CD8-positive, alpha-beta memory T cell (primary cell): ENCODE data around the gene CETP. TPM values are rescaled to one million over a fixed set of nuclear protein-coding genes. Genes with fewer than 3 reads are reported as not detected.

Source experiments
- CTCF ChIA-PET: fragments of 350-600 bp; sonication (Branson Sonifier 250); formaldehyde crosslinking; loops from one replicate; lab custom pipeline; 2021; ENCODE audit warnings: antibody characterized with exemption; lab: Charles Lee
- POLR2A ChIA-PET: fragments of 350-600 bp; sonication (Branson Sonifier 250); formaldehyde crosslinking; loops from one replicate; lab custom pipeline; 2021; ENCODE audit warnings: antibody characterized with exemption; lab: Charles Lee
- DNase-seq, 5 donors: peaks; one replicate each; pipeline versions ENCODE4 v3.0.0 to v3.0.0-alpha.2; 2020 to 2022; ENCODE audit warnings: mixed read lengths in 1 of 5
- H3K27ac ChIP-seq: one replicate; pipeline ENCODE4 v1.7.0; 2013; ENCODE audit warnings: low read depth, mild to moderate bottlenecking, low read length, moderate library complexity
- H3K27me3 ChIP-seq: 2 replicates; pipeline ENCODE4 v1.7.0; 2013; ENCODE audit warnings: low read length, mild to moderate bottlenecking; ENCODE audit not compliant: insufficient read depth, poor library complexity, severe bottlenecking
- H3K36me3 ChIP-seq: 2 replicates; pipeline ENCODE4 v1.7.0; 2013; ENCODE audit warnings: mild to moderate bottlenecking, low read length, moderate library complexity; ENCODE audit not compliant: insufficient read depth
- H3K4me1 ChIP-seq: 2 replicates; pipeline ENCODE4 v1.7.0; 2013; ENCODE audit warnings: mild to moderate bottlenecking, low read length, moderate library complexity; ENCODE audit not compliant: insufficient read depth
- H3K4me3 ChIP-seq: 2 replicates; pipeline ENCODE4 v1.7.0; 2013; ENCODE audit warnings: mild to moderate bottlenecking, low read length
- H3K9me3 ChIP-seq: 2 replicates; pipeline ENCODE4 v1.7.0; 2013; ENCODE audit warnings: mild to moderate bottlenecking, low read length
- H3K27ac Mint-ChIP-seq, 8 donors: one replicate each; pipeline ENCODE4 v1.8.0; 2020 to 2021; ENCODE audit warnings: mixed read lengths in 8 of 8, mild to moderate bottlenecking in 6 of 8, inconsistent platforms in 3 of 8, moderate library complexity in 3 of 8
- H3K27me3 Mint-ChIP-seq, 2 donors: one replicate each; pipeline ENCODE4 v1.8.0; 2020 to 2021; ENCODE audit warnings: mixed read lengths in 2 of 2, mild to moderate bottlenecking in 1 of 2, moderate library complexity in 1 of 2
- H3K36me3 Mint-ChIP-seq, 3 donors: one replicate each; pipeline ENCODE4 v1.8.0; 2020 to 2021; ENCODE audit warnings: mixed read lengths in 3 of 3, inconsistent platforms in 1 of 3, mild to moderate bottlenecking in 1 of 3
- H3K4me1 Mint-ChIP-seq, 3 donors: one replicate each; pipeline ENCODE4 v1.8.0; 2020 to 2021; ENCODE audit warnings: mixed read lengths in 3 of 3, inconsistent platforms in 1 of 3, mild to moderate bottlenecking in 1 of 3
- H3K4me3 Mint-ChIP-seq, 7 donors: one replicate each; pipeline ENCODE4 v1.8.0; 2020 to 2021; ENCODE audit warnings: mixed read lengths in 7 of 7, mild to moderate bottlenecking in 6 of 7, moderate library complexity in 4 of 7, inconsistent platforms in 2 of 7
- H3K9me3 Mint-ChIP-seq, 5 donors: one replicate each; pipeline ENCODE4 v1.8.0; 2020 to 2022; ENCODE audit warnings: mixed read lengths in 5 of 5, mild to moderate bottlenecking in 3 of 5, moderate library complexity in 2 of 5, inconsistent platforms in 1 of 5
- polyA plus RNA-seq: library from polyadenylated mRNA; unstranded; fragments of 300-500 nt; fragmentation: Illumina TruSeq; gene quantifications from one replicate; pipeline ENCODE4 v1.2.3, GENCODE V29; 2021
- total RNA-seq, 2 experiments: library from RNA; stranded (reverse); gene quantifications; one replicate each; pipeline ENCODE4 v1.2.3, GENCODE V29; 2021

The CETP gene
- total and polyA plus RNA-seq, 3 experiments from 2014 or later: not detected

DNA sequence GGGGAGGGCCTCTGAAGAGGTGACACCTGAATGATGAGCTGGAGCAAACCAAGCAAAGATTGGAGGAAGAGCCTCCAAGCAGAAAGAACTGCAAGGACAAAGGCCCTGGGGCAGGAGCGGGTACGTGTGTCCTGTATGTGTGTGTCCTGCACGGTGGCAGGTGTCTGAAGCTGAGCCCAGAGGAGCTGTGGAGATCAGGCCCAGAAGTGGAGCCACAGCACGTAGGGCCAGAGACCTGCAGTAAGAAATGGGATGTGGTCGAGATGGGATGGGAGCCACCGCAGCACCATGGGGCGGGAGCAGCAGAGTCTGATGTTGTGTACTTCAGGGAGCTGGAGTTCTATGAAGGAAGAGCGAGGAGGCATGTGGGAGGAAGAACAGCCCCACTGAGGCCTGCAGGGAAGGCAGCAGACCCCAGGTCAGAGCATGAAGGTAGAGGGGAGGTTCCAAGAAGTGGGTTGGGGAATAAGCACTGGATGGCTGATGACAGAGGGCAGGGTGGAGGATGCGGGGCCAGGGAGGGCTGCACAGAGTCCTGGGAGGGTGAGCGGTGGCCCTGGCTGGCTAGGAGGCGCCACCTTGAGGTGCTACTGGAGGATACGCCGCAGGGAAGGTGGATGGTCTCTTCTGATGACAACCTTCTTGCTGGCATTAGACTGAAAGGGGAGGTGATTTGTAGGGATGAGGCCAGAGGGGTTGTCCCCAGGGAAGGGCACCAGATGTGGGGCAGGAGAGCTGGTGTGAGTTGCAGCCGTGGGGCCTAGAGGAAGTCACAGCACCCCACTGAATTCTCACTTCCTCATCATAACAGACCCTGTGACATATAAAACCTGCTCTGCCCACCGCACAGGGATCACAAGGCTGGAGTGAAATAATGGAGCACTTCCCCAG is 10.6 kb upstream of the CETP start:
- Histone ChIP-seq H3K27me3 (no peaks in the 10 kb centered on the region), H3K36me3 (no peaks in the 10 kb centered on the region), H3K27ac (no peak overlapping the region), H3K4me3 (no peak overlapping the region), H3K4me1 (no peaks in the 10 kb centered on the region), H3K9me3 (no peaks in the 10 kb centered on the region)
- POLR2A ChIA-PET: interaction anchor here (0.6 kb wide), 1 partner anchor 20 kb away, joined by 3 read pairs; no protein-coding TSS in a partner anchor
- H3K36me3 Mint-ChIP-seq: peaks cover 0 to 11% (median 0%) of the 10 kb centered on the region in 3 donors
- peak overlapping the region in 5 of 8 donors; percentile 5 to 71 (median 18) for H3K27ac Mint-ChIP-seq
- DNase-seq: peak; percentile 17 to 65 (median 37)
- peaks cover 0 to 2% of the 10 kb centered on the region in 2 donors for H3K27me3 Mint-ChIP-seq
- H3K4me1 Mint-ChIP-seq: peaks cover 12 to 17% (median 12%) of the 10 kb centered on the region in 3 donors
- H3K9me3 Mint-ChIP-seq: no peaks in the 10 kb centered on the region
- CTCF ChIA-PET: interaction anchor here (0.7 to 5.5 kb wide), 15 partner anchors 9 to 243 kb away, joined by 3 to 45 read pairs (median 3); no protein-coding TSS in a partner anchor
- peak overlapping the region in 1 of 7 donors; percentile 17 for H3K4me3 Mint-ChIP-seq

DNA sequence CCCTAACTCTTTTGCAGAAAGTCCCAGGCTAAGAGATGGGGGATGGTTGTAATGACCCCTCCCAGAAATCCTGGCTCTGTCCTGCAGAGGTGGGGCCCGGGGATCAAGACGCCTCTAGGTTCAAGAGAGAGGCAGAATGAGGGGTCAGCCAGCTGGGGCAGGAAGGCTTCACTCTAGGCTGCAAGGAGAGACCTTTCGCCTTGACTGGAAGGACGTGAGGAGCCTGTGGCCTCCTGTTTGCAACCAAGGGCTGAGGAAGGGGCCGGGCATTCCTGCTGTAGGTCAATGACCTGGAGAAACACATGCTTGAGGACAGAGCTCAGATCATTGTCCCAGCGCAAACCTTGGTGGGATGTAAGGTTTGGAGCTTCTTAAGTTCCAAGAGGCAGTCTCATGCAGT is 8.7 kb upstream of the CETP start:
- Mint-ChIP-seq H3K9me3 (no peaks in the 10 kb centered on the region), H3K27ac (no peak overlapping the region), H3K27me3 (peaks cover 0 to 2% of the 10 kb centered on the region in 2 donors), H3K4me3 (no peak overlapping the region), H3K36me3 (peaks cover 0 to 3% (median 0%) of the 10 kb centered on the region in 3 donors), H3K4me1 (peaks cover 9 to 13% (median 12%) of the 10 kb centered on the region in 3 donors)
- POLR2A ChIA-PET: interaction anchor here (1.1 kb wide), 1 partner anchor 75 kb away, joined by 3 read pairs; no protein-coding TSS in a partner anchor
- no peak overlapping the region for H3K27ac ChIP-seq
- H3K4me3 ChIP-seq: no peak overlapping the region
- CTCF ChIA-PET: interaction anchor here (5.5 kb wide), 1 partner anchor 11 kb away, joined by 45 read pairs; no protein-coding TSS in a partner anchor
- no peak for DNase-seq
- no peaks in the 10 kb centered on the region for H3K4me1 ChIP-seq
- no peaks in the 10 kb centered on the region for H3K9me3 ChIP-seq
- no peaks in the 10 kb centered on the region for H3K27me3 ChIP-seq
- H3K36me3 ChIP-seq: no peaks in the 10 kb centered on the region

GRCh38 chr16:56956076-56956475 is 5.7 kb upstream of the CETP start:
- H3K27me3 Mint-ChIP-seq: peaks cover 0 to 1% of the 10 kb centered on the region in 2 donors
- no peak overlapping the region for H3K4me3 Mint-ChIP-seq
- ChIA-PET CTCF (interaction anchor here (2.5 kb wide), 1 partner anchor 89 kb away, joined by 8 read pairs; no protein-coding TSS in a partner anchor), POLR2A (no interaction called here)
- DNase-seq: no peak
- H3K4me3 ChIP-seq: no peak overlapping the region
- no peaks in the 10 kb centered on the region for H3K27me3 ChIP-seq
- H3K9me3 ChIP-seq: no peaks in the 10 kb centered on the region
- no peak overlapping the region for H3K27ac ChIP-seq
- no peaks in the 10 kb centered on the region for H3K4me1 ChIP-seq
- H3K27ac Mint-ChIP-seq: peak overlapping the region in 1 of 8 donors; percentile 29
- no peaks in the 10 kb centered on the region for H3K36me3 ChIP-seq
- H3K9me3 Mint-ChIP-seq: no peaks in the 10 kb centered on the region
- H3K36me3 Mint-ChIP-seq: no peaks in the 10 kb centered on the region
- H3K4me1 Mint-ChIP-seq: peaks cover 3 to 5% (median 5%) of the 10 kb centered on the region in 3 donors

- Histone ChIP-seq H3K9me3 (no peaks in the 10 kb centered on the region), H3K36me3 (no peaks in the 10 kb centered on the region), H3K27me3 (no peaks in the 10 kb centered on the region), H3K4me1 (no peaks in the 10 kb centered on the region), H3K27ac (no peak overlapping the region), H3K4me3 (no peak overlapping the region)
- H3K4me3 Mint-ChIP-seq: no peak overlapping the region
- H3K36me3 Mint-ChIP-seq: no peaks in the 10 kb centered on the region
- POLR2A ChIA-PET: no interaction called here
- peaks cover 0 to 1% of the 10 kb centered on the region in 2 donors for H3K27me3 Mint-ChIP-seq
- no peaks in the 10 kb centered on the region for H3K9me3 Mint-ChIP-seq
- CTCF ChIA-PET: interaction anchor here (1.4 to 2.5 kb wide), 2 partner anchors 90 to 93 kb away, joined by 3 to 8 read pairs; no protein-coding TSS in a partner anchor
- H3K4me1 Mint-ChIP-seq: no peaks in the 10 kb centered on the region
- no peak for DNase-seq
- peak overlapping the region in 1 of 8 donors; percentile 47 for H3K27ac Mint-ChIP-seq
These were observed 5.0 kb upstream of the CETP start for GRCh38 chr16:56956756-56957155.

DNA sequence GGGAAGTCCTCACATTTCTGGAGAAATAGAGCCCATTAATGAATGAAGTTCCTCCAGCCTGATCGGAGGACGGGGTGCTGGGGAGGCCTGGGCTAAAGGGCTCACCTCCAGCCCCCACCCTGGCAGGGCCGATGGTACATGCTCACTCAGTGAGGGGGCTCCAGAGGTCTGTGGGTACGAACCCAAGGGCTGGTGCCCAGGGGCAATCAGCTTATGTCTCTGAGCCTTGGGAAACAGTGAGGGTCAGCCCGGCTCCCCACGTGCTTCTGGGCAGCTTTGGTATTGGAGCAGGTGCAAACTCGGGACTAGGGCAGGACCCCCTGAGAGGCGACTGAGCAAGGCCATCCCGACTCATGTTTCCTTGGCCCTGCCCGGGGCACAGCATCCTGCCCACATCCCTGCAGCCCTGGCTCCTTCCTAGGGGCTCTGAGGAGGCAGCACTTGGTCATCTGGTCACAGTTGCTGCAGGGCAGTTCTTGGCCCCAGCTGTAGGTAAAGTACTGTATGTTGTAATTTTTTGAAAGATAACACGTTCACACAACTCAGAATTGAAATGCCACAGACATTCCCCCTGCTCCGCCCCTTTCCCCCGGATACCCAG is 969 bp upstream of the CETP start:
- CTCF ChIA-PET: interaction anchor here (1.0 to 1.1 kb wide), 2 partner anchors 85 to 92 kb away, joined by 3 to 5 read pairs; no protein-coding TSS in a partner anchor
- H3K4me1 Mint-ChIP-seq: peaks cover 13 to 16% (median 16%) of the 10 kb centered on the region in 3 donors
- no peak overlapping the region for H3K27ac ChIP-seq
- no peak overlapping the region for H3K27ac Mint-ChIP-seq
- peaks cover 0 to 1% of the 10 kb centered on the region in 2 donors for H3K27me3 Mint-ChIP-seq
- no peak for DNase-seq
- no peaks in the 10 kb centered on the region for H3K9me3 ChIP-seq
- H3K27me3 ChIP-seq: no peaks in the 10 kb centered on the region
- no peak overlapping the region for H3K4me3 ChIP-seq
- H3K4me3 Mint-ChIP-seq: no peak overlapping the region
- peaks cover 16% of the 10 kb centered on the region for H3K4me1 ChIP-seq
- no peaks in the 10 kb centered on the region for H3K36me3 ChIP-seq
- H3K9me3 Mint-ChIP-seq: no peaks in the 10 kb centered on the region
- no peaks in the 10 kb centered on the region for H3K36me3 Mint-ChIP-seq
- POLR2A ChIA-PET: interaction anchor here (0.5 kb wide), 1 partner anchor 81 kb away, joined by 4 read pairs; no protein-coding TSS in a partner anchor

GRCh38 chr16:56961386-56961785 is 364 bp upstream of the CETP start:
- Mint-ChIP-seq H3K27me3 (peaks cover 0 to 1% of the 10 kb centered on the region in 2 donors), H3K27ac (no peak overlapping the region)
- POLR2A ChIA-PET: interaction anchor here (0.5 kb wide), 1 partner anchor 80 kb away, joined by 4 read pairs; no protein-coding TSS in a partner anchor

GRCh38 chr16:56964243-56965148 is 2.7 kb downstream of the CETP start:
- no peak overlapping the region for H3K27ac ChIP-seq
- ChIA-PET POLR2A (interaction anchor here (0.6 to 1.8 kb wide), 7 partner anchors 25 to 81 kb away, joined by 3 to 7 read pairs (median 4); partner anchors contain the start of gene NLRC5), CTCF (interaction anchor here (0.6 to 6.2 kb wide), 56 partner anchors 11 to 453 kb away, joined by 3 to 91 read pairs (median 4); partner anchors contain the start of genes CPNE2, NLRC5 and PSME3IP1)
- peaks cover 0 to 2% (median 0%) of the 10 kb centered on the region in 3 donors for H3K36me3 Mint-ChIP-seq
- peaks cover 21% of the 10 kb centered on the region for H3K4me1 ChIP-seq
- H3K36me3 ChIP-seq: no peaks in the 10 kb centered on the region
- H3K27me3 ChIP-seq: no peaks in the 10 kb centered on the region
- H3K4me3 Mint-ChIP-seq: peak overlapping the region in 1 of 7 donors; percentile 11
- no peak overlapping the region for H3K4me3 ChIP-seq
- H3K9me3 Mint-ChIP-seq: no peaks in the 10 kb centered on the region
- H3K27ac Mint-ChIP-seq: peak overlapping the region in 4 of 8 donors; percentile 31 to 87 (median 82)
- DNase-seq: peak; percentile 87 to 96 (median 95)
- peaks cover 18 to 31% (median 21%) of the 10 kb centered on the region in 3 donors for H3K4me1 Mint-ChIP-seq
- peaks cover 0 to 1% of the 10 kb centered on the region in 2 donors for H3K27me3 Mint-ChIP-seq
- no peaks in the 10 kb centered on the region for H3K9me3 ChIP-seq

More at GRCh38 chr16:56961386-56961785, 364 bp upstream of the CETP start:
- H3K9me3 Mint-ChIP-seq: no peaks in the 10 kb centered on the region
- Histone ChIP-seq H3K4me3 (no peak overlapping the region), H3K9me3 (no peaks in the 10 kb centered on the region), H3K4me1 (peaks cover 21% of the 10 kb centered on the region), H3K27me3 (no peaks in the 10 kb centered on the region), H3K36me3 (no peaks in the 10 kb centered on the region), H3K27ac (no peak overlapping the region)
- no peak for DNase-seq
- H3K4me3 Mint-ChIP-seq: no peak overlapping the region
- H3K4me1 Mint-ChIP-seq: peaks cover 18 to 22% (median 21%) of the 10 kb centered on the region in 3 donors
- CTCF ChIA-PET: interaction anchor here (1.0 to 6.2 kb wide), 2 partner anchors 84 to 93 kb away, joined by 3 to 58 read pairs; no protein-coding TSS in a partner anchor
- no peaks in the 10 kb centered on the region for H3K36me3 Mint-ChIP-seq
